ENCODE results near the gene TRPM1.

The TRPM1 gene

DNA sequence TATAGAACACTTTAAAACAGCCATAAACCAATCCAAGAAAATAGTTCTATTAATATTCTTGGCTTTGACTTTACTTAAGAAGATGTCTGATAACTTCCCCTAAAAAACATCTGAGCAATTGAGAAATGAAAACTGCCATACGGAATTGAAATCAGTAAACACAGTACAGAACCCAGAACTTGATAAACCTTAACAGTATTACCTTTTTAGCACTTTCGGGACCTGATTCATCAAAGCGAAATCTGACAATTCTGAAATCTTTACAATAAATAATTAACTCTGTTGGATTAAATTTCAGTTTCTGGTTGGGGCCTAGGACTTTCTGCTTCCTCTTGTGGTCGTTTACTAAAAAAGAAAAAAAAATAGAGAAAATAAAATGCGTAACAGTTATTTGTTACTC, 127.4 kb downstream of the TRPM1 start:
- CTCF ChIA-PET: no interaction called here
- no peak for DNase-seq (ENCODE audit: extremely low spot score)
- TF ChIP-seq, protein P1, sequence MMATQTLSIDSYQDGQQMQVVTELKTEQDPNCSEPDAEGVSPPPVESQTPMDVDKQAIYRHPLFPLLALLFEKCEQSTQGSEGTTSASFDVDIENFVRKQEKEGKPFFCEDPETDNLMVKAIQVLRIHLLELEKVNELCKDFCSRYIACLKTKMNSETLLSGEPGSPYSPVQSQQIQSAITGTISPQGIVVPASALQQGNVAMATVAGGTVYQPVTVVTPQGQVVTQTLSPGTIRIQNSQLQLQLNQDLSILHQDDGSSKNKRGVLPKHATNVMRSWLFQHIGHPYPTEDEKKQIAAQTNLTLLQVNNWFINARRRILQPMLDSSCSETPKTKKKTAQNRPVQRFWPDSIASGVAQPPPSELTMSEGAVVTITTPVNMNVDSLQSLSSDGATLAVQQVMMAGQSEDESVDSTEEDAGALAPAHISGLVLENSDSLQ (IDR thresholded peaks at IDR 0.05): no peak
- no peak for TF ChIP-seq FOXK2 (IDR thresholded peaks at IDR 0.05)
- no peak for TF ChIP-seq FOXA1 (IDR thresholded peaks at IDR 0.05)
- no peak for TF ChIP-seq HDGF (IDR thresholded peaks at IDR 0.05; ENCODE audit: borderline replicate concordance)
- no peak for TF ChIP-seq CTBP1 (IDR thresholded peaks at IDR 0.05; ENCODE audit: borderline replicate concordance)
- no peak for TF ChIP-seq SUZ12 (IDR thresholded peaks at IDR 0.05)
- TF ChIP-seq ZNF384 (IDR thresholded peaks at IDR 0.05): no peak
- TF ChIP-seq SP1 (IDR thresholded peaks at IDR 0.05): no peak
- TF ChIP-seq ELF4 (IDR thresholded peaks at IDR 0.05): no peak
- TF ChIP-seq L3MBTL2 (conservative IDR thresholded peaks at IDR 0.05): no peak
- no peak for TF ChIP-seq TARDBP (IDR thresholded peaks at IDR 0.05)
- no peak for TF ChIP-seq LEF1 (IDR thresholded peaks at IDR 0.05; ENCODE audit: borderline replicate concordance)
- no peak for TF ChIP-seq FOXM1 (IDR thresholded peaks at IDR 0.05; ENCODE audit: borderline replicate concordance)
- no peak for TF ChIP-seq NFRKB (IDR thresholded peaks at IDR 0.05)
- POLR2A ChIA-PET: no interaction called here

DNA sequence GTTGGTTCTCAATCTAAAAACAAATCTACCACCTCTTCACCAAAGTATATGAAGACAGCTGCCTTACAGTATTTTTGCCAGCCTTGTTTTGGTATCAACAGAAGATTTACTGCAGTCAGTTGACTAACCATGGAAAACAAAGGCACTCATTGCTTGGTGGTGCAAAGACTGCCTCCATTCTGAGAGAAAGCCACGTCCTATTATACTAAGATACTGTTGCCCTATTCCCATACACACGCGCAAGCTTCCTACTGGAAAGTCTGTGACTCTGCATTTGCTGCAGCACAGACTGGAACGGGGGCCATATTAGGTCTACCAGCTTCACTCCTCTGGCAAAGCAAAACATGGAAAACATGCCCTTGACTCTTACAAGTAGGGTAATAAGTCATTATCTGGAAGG, 128.1 kb downstream of the TRPM1 start:
- ChIA-PET POLR2A (no interaction called here), CTCF (no interaction called here)
- TF ChIP-seq ELF4 (IDR thresholded peaks at IDR 0.05) (no peak), L3MBTL2 (conservative IDR thresholded peaks at IDR 0.05) (no peak), LEF1 (IDR thresholded peaks at IDR 0.05; ENCODE audit: borderline replicate concordance) (no peak), ZNF384 (IDR thresholded peaks at IDR 0.05) (no peak), ARNT (IDR thresholded peaks at IDR 0.05) (no peak), HDGF (IDR thresholded peaks at IDR 0.05; ENCODE audit: borderline replicate concordance) (no peak), TARDBP (IDR thresholded peaks at IDR 0.05) (no peak), SP1 (IDR thresholded peaks at IDR 0.05) (no peak), SUZ12 (IDR thresholded peaks at IDR 0.05) (no peak), FOXK2 (IDR thresholded peaks at IDR 0.05) (no peak), FOXM1 (IDR thresholded peaks at IDR 0.05; ENCODE audit: borderline replicate concordance) (no peak)
- TF ChIP-seq, protein P1 (IDR thresholded peaks at IDR 0.05): no peak
- DNase-seq (ENCODE audit: extremely low spot score): no peak

DNA sequence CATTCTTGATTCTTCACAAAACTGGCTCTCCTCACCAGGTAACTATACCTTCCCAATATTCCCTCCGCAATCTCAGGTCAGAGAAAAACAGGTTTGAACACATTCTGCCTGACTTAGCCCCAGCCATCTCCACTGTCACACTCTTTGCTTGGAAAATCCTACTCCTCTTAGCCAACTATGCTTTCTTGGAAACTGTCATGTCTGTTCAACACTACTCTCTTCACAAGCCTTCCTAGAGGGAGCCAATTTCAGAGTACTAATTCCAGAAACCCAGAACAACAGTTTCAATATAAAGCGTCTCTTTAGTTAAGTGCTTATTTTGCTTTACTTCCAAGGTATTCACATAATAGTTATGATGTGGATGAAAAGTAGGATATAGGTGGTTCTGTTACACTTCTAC, 131.8 kb downstream of the TRPM1 start:
- ChIA-PET POLR2A (no interaction called here), CTCF (no interaction called here)
- DNase-seq (ENCODE audit: extremely low spot score): no peak
- TF ChIP-seq BHLHE40 (IDR thresholded peaks at IDR 0.05; ENCODE audit: borderline replicate concordance): no peak
- no peak for TF ChIP-seq SUZ12 (IDR thresholded peaks at IDR 0.05)
- no peak for TF ChIP-seq FOXK2 (IDR thresholded peaks at IDR 0.05)
- no peak for TF ChIP-seq HDGF (IDR thresholded peaks at IDR 0.05; ENCODE audit: borderline replicate concordance)
- TF ChIP-seq CTBP1 (IDR thresholded peaks at IDR 0.05; ENCODE audit: borderline replicate concordance): no peak
- TF ChIP-seq ZNF384 (IDR thresholded peaks at IDR 0.05): no peak
- no peak for TF ChIP-seq SP1 (IDR thresholded peaks at IDR 0.05)
- no peak for TF ChIP-seq LEF1 (IDR thresholded peaks at IDR 0.05; ENCODE audit: borderline replicate concordance)
- TF ChIP-seq FOXA1 (IDR thresholded peaks at IDR 0.05): no peak

DNA sequence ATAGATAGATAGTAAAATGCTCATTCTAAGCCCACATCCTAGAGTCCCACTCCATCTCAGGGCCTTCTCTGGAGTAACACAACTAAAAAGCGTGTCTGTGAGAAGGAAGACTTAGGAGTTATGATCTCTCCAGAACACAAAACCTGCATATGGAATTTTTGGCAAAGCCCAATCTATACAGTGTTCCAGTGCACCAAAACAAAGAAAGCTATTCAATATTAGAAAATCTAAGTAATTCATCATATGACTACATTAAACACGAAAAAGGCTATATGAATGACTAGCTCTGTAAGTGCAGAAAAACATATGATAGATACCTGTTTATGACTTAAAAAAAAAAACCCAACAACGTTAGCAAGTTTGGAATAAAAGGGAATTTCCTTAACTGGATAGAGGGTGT, 137.8 kb downstream of the TRPM1 start:
- ChIA-PET CTCF (no interaction called here), POLR2A (no interaction called here)
- DNase-seq (ENCODE audit: extremely low spot score): no peak
- TF ChIP-seq CTBP1 (IDR thresholded peaks at IDR 0.05; ENCODE audit: borderline replicate concordance): no peak
- TF ChIP-seq, protein P1 (IDR thresholded peaks at IDR 0.05): no peak

DNA sequence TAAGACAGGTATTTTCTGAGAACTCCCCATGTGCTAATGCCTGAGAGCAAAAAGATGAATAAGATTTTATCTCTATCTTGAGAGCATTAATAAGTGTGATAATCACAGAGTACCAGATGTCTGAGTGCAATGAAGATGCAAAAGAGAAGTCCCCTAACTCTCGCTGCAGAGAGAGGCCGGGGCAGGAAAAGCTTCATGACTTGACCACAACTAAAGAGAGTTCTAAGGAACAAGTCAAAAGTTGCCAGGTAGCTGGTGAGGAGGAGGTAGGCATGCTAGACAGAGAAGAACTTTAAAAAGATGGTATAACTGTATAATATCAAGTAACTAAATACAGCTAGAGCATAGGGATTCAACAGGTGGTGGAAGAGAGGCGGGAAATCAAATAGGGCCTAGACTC, 138.9 kb downstream of the TRPM1 start:
- ChIA-PET CTCF (no interaction called here), POLR2A (no interaction called here)
- no peak for DNase-seq (ENCODE audit: extremely low spot score)
- TF ChIP-seq HDGF (IDR thresholded peaks at IDR 0.05; ENCODE audit: borderline replicate concordance): no peak
- TF ChIP-seq, protein P1 (IDR thresholded peaks at IDR 0.05): no peak
- no peak for TF ChIP-seq LEF1 (IDR thresholded peaks at IDR 0.05; ENCODE audit: borderline replicate concordance)
- TF ChIP-seq ZNF384 (IDR thresholded peaks at IDR 0.05): no peak
- TF ChIP-seq BHLHE40 (IDR thresholded peaks at IDR 0.05; ENCODE audit: borderline replicate concordance): no peak
- TF ChIP-seq TARDBP (IDR thresholded peaks at IDR 0.05): no peak
- no peak for TF ChIP-seq CTBP1 (IDR thresholded peaks at IDR 0.05; ENCODE audit: borderline replicate concordance)
- TF ChIP-seq SP1 (IDR thresholded peaks at IDR 0.05): no peak
- TF ChIP-seq FOXM1 (IDR thresholded peaks at IDR 0.05; ENCODE audit: borderline replicate concordance): no peak
- TF ChIP-seq NFRKB (IDR thresholded peaks at IDR 0.05): no peak
- TF ChIP-seq FOXA1 (IDR thresholded peaks at IDR 0.05): no peak
- TF ChIP-seq SUZ12 (IDR thresholded peaks at IDR 0.05): no peak
- no peak for TF ChIP-seq FOXK2 (IDR thresholded peaks at IDR 0.05)
- no peak for TF ChIP-seq ELF4 (IDR thresholded peaks at IDR 0.05)
- TF ChIP-seq ARNT (IDR thresholded peaks at IDR 0.05): no peak
- TF ChIP-seq L3MBTL2 (conservative IDR thresholded peaks at IDR 0.05): no peak

DNA sequence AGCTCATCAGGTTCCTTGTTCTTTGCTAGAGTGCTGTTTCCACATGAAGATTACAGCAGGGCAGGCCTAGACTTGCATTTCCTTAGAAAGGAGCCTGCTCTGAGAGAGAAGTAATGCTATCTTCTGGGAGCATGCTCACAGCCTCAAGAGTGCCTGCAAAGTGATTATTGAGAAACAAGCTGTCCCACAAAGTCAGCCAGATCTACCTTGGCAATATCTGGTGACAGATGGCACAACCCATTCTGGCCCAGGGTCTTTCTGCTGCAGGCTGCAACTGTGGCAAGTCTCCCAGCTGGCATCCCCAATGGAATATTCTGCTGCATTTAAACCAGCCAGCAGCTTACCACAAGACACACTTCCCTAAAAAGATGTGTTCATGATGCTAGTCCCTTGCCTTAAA, 139.4 kb downstream of the TRPM1 start:
- TF ChIP-seq ZNF384 (IDR thresholded peaks at IDR 0.05) (no peak), CTBP1 (IDR thresholded peaks at IDR 0.05; ENCODE audit: borderline replicate concordance) (no peak), SP1 (IDR thresholded peaks at IDR 0.05) (no peak), L3MBTL2 (conservative IDR thresholded peaks at IDR 0.05) (no peak), TARDBP (IDR thresholded peaks at IDR 0.05) (no peak), FOXK2 (IDR thresholded peaks at IDR 0.05) (no peak), HDGF (IDR thresholded peaks at IDR 0.05; ENCODE audit: borderline replicate concordance) (no peak), ARNT (IDR thresholded peaks at IDR 0.05) (no peak), FOXM1 (IDR thresholded peaks at IDR 0.05; ENCODE audit: borderline replicate concordance) (no peak), NFRKB (IDR thresholded peaks at IDR 0.05) (no peak), LEF1 (IDR thresholded peaks at IDR 0.05; ENCODE audit: borderline replicate concordance) (no peak), ELF4 (IDR thresholded peaks at IDR 0.05) (no peak), BHLHE40 (IDR thresholded peaks at IDR 0.05; ENCODE audit: borderline replicate concordance) (no peak), FOXA1 (IDR thresholded peaks at IDR 0.05) (no peak)
- TF ChIP-seq, protein P1 (IDR thresholded peaks at IDR 0.05): no peak
- ChIA-PET CTCF (no interaction called here), POLR2A (no interaction called here)
- DNase-seq (ENCODE audit: extremely low spot score): no peak

Measured in HEK293T (cell line).